GM21528 (cell line): ENCODE data around the gene PRND.
"Not testable (repeated sequence)": the region's sequence is repeated elsewhere in the genome, so short reads cannot be mapped to it uniquely, and the experiment has no call there.

Experiments
- ATAC-seq: cut with Tn5 transposase; IDR thresholded peaks from one replicate; pipeline ENCODE4 v1.9.1; 2021; ENCODE audit warnings: mild to moderate bottlenecking, moderate library complexity; ENCODE audit not compliant: unreplicated experiment, low FRiP score

Gene PRND

GRCh38 chr20:4708036-4708435 lies 13.7 kb upstream of the PRND start:
- ATAC-seq = no peak

- no peak for ATAC-seq
Measured at GRCh38 chr20:4708856-4709255, 12.9 kb upstream of the PRND start.

- no peak for ATAC-seq
Measured at GRCh38 chr20:4709261-4710105, 12.2 kb upstream of the PRND start.

GRCh38 chr20:4710106-4710475 lies 11.6 kb upstream of the PRND start:
- no peak for ATAC-seq

- no peak for ATAC-seq
Measured at GRCh38 chr20:4711511-4711910, 10.2 kb upstream of the PRND start.

- no peak for ATAC-seq
Measured at GRCh38 chr20:4713401-4713800, 8.3 kb upstream of the PRND start.

GRCh38 chr20:4714818-4715217 lies 6.9 kb upstream of the PRND start:
- no peak for ATAC-seq

- ATAC-seq = no peak
Measured at GRCh38 chr20:4717816-4718570, 3.7 kb upstream of the PRND start.

GRCh38 chr20:4719190-4719589 lies 2.5 kb upstream of the PRND start:
- ATAC-seq = no peak

GRCh38 chr20:4720041-4720976 lies 1.4 kb upstream of the PRND start:
- peak; percentile 93 for ATAC-seq

GRCh38 chr20:4720977-4721349 lies 746 bp upstream of the PRND start:
- ATAC-seq = no peak

GRCh38 chr20:4722571-4722970 lies 862 bp downstream of the PRND start:
- ATAC-seq = no peak

- no peak for ATAC-seq
Measured at GRCh38 chr20:4722993-4723392, 1.3 kb downstream of the PRND start.

- ATAC-seq = not testable (repeated sequence)
Measured at GRCh38 chr20:4723553-4723952, 1.8 kb downstream of the PRND start.

GRCh38 chr20:4724459-4725262 lies 3.0 kb downstream of the PRND start:
- no peak for ATAC-seq

GRCh38 chr20:4725263-4725550 lies 3.5 kb downstream of the PRND start:
- ATAC-seq = no peak

GRCh38 chr20:4726710-4727397 lies 5.1 kb downstream of the PRND start:
- ATAC-seq = no peak

GRCh38 chr20:4728120-4728760 lies 6.5 kb downstream of the PRND start:
- no peak for ATAC-seq

- no peak for ATAC-seq
Measured at GRCh38 chr20:4729265-4729664, 7.6 kb downstream of the PRND start.
